Retinal pigment epithelial cell (primary cell): Measurements from ENCODE around the gene TM9SF1.
"Not testable (repeated sequence)": the region's sequence is repeated elsewhere in the genome, so short reads cannot be mapped to it uniquely, and the experiment has no call there.

Experiments used
- DNase-seq: peaks from one replicate; pipeline ENCODE4 v3.0.0-alpha.2; 2010; ENCODE audit warnings: low read depth
- H3K4me3 ChIP-seq: 2 replicates; pipeline ENCODE4 v1.5.1; 2011; ENCODE audit warnings: mild to moderate bottlenecking, low read length, control low read depth, moderate library complexity
- TF ChIP-seq, protein P1 (sequence below): conservative IDR thresholded peaks from 2 replicates; pipeline ENCODE4 v1.5.1; 2011; ENCODE audit warnings: low read depth, low read length, control low read depth, inconsistent platforms

The TM9SF1 gene

GRCh38 chr14:24211311-24211710 is 16.1 kb upstream of the TM9SF1 start:
- no peak overlapping the region for H3K4me3 ChIP-seq
- TF ChIP-seq, protein P1, sequence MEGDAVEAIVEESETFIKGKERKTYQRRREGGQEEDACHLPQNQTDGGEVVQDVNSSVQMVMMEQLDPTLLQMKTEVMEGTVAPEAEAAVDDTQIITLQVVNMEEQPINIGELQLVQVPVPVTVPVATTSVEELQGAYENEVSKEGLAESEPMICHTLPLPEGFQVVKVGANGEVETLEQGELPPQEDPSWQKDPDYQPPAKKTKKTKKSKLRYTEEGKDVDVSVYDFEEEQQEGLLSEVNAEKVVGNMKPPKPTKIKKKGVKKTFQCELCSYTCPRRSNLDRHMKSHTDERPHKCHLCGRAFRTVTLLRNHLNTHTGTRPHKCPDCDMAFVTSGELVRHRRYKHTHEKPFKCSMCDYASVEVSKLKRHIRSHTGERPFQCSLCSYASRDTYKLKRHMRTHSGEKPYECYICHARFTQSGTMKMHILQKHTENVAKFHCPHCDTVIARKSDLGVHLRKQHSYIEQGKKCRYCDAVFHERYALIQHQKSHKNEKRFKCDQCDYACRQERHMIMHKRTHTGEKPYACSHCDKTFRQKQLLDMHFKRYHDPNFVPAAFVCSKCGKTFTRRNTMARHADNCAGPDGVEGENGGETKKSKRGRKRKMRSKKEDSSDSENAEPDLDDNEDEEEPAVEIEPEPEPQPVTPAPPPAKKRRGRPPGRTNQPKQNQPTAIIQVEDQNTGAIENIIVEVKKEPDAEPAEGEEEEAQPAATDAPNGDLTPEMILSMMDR, result no peak
- no peak for DNase-seq

GRCh38 chr14:24207625-24208024 is 12.4 kb upstream of the TM9SF1 start:
- TF ChIP-seq, protein P1, result no peak
- H3K4me3 ChIP-seq, result no peak overlapping the region
- no peak for DNase-seq

- H3K4me3 ChIP-seq, result no peak overlapping the region
- DNase-seq, result no peak
- TF ChIP-seq, protein P1, result no peak
These were observed 11.9 kb upstream of the TM9SF1 start for GRCh38 chr14:24207104-24207551.

DNA sequence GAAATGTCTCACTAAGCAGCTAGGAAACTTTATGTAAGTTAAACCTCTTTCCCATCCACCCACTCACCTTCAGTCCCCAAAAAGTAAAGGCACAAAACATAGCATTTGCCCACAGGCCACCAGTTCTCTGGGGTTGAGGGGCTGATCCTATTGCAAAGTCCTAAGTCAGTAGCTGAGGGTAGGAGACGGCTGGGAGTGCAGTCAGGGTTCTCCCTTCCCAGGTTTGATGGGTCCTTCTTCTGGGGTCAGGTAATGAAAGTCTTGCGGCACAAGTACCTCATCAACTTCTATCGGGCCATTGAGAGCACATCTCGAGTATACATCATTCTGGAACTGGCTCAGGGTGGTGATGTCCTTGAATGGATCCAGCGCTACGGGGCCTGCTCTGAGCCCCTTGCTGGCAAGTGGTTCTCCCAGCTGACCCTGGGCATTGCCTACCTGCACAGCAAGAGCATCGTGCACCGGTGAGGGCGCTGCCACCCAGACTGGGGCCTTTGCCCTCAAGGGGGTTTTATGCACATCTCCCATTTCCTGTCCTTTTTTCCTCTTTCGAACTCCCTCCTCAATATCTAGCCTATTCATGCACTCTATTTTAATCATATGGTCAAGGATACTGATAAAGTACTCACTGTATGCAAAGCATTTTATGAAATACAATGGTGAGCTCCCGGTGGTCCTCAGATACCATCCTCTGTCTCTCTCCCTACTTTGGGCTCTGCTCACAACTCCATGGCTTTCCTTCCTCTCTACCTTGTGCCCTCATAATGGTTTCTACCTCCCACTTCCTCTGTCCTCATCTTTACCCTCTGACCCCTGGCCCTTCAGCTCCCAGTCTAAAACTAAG is 11.2 kb upstream of the TM9SF1 start:
- DNase-seq, result no peak
- H3K4me3 ChIP-seq, result no peak overlapping the region
- TF ChIP-seq, protein P1, result no peak

DNA sequence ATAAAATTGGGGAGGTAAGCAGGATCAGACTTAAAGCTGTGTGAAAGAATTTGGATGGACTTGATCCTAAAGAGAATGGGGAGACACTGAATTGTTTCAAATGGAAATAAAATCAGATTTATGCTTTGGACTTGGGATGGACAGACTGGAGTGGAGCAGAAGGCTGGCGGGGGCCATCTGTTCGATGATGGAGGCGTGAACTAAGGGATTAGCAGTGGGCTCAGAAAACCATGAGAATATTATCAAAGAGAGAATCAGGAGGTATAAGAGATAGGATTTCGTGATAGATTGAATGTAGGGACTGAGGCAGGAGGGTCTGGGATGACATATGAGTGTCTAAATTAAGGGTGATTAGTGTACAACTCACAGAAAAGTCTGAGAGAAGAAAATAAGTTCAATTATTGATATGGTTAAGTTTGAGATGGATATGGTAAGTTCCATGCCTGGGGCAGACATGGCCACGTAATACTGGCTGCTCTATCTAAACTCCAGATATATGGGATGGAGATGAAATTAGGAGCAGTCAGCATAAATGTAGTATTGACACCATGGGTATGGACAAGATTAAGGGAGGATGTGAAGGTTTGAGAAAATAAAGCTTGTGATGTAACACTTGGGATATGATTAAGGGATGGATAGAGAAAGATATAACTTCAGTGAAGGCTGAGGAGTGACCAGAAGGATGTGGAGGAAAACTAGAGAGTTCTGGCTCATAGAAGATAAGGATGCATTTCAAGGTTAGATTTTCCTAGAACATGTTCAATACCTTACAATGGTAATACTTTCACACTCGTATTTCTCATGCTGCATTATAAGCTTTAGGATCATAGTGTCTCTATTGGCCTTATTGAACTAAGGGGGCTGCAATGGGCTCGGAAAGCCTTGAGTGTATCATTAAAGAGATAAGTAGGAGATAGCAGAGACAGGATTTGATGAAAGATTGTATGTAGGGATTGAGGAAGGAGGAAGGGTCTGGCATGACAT is 9.2 kb upstream of the TM9SF1 start:
- no peak overlapping the region for H3K4me3 ChIP-seq
- TF ChIP-seq, protein P1, result no peak
- no peak for DNase-seq

GRCh38 chr14:24203249-24203886 is 8.1 kb upstream of the TM9SF1 start:
- H3K4me3 ChIP-seq, DNase-seq: not testable (repeated sequence)

GRCh38 chr14:24202538-24202937 is 7.3 kb upstream of the TM9SF1 start:
- not testable (repeated sequence) for DNase-seq, H3K4me3 ChIP-seq
